ENCODE data around the gene P2RY10.

GRCh38 chrX:78989349-78989748 lies 44.2 kb downstream of the P2RY10 start:
- TF ChIP-seq CTCF (IDR thresholded peaks at IDR 0.05; ENCODE audit: insufficient read depth, low read length, poor library complexity, severe bottlenecking), result no peak
- no peak for TF ChIP-seq EZH2phosphoT487 (conservative IDR thresholded peaks at IDR 0.05; ENCODE audit: low read length)
